SK-N-SH treated with all-trans-retinoic acid at 6 μM for 48 hours (cell line): ENCODE data around the gene LTO1.

Experiments used
- BACH2 ChIP-seq: fragments of 250-450 bp; sonication (Bioruptor Pico); IDR thresholded peaks from 2 replicates; pipeline ENCODE4 v1.9.0; 2021; ENCODE audit warnings: mild to moderate bottlenecking, borderline replicate concordance
- CSDC2 ChIP-seq: fragments of 250-450 bp; sonication (Bioruptor Pico); IDR thresholded peaks from 2 replicates; pipeline ENCODE4 v1.5.0; 2020; ENCODE audit warnings: mild to moderate bottlenecking, moderate library complexity
- GLIS3 ChIP-seq: fragments of 250-450 bp; sonication (Bioruptor Pico); IDR thresholded peaks from 2 replicates; pipeline ENCODE4 v1.5.0; 2020; ENCODE audit warnings: mild to moderate bottlenecking, moderate library complexity
- RARB ChIP-seq: fragments of 250-450 bp; sonication (Bioruptor Pico); IDR thresholded peaks from 2 replicates; pipeline ENCODE4 v1.8.0; 2021; ENCODE audit warnings: mild to moderate bottlenecking, moderate library complexity
- SNAI2 ChIP-seq: fragments of 250-450 bp; sonication (Bioruptor Pico); IDR thresholded peaks from 2 replicates; pipeline ENCODE4 v1.5.0; 2020; ENCODE audit warnings: mild to moderate bottlenecking, moderate library complexity
- TCF4 ChIP-seq: fragments of 250-450 bp; sonication (Bioruptor Pico); IDR thresholded peaks from 2 replicates; pipeline ENCODE4 v1.8.0; 2021; ENCODE audit warnings: mild to moderate bottlenecking, moderate library complexity, borderline replicate concordance
- ZC3H10 ChIP-seq: fragments of 250-450 bp; sonication (Bioruptor Pico); IDR thresholded peaks from 2 replicates; pipeline ENCODE4 v1.5.1; 2021; ENCODE audit warnings: mild to moderate bottlenecking, moderate library complexity
- ZFP3 ChIP-seq: fragments of 250-450 bp; sonication (Bioruptor Pico); IDR thresholded peaks from 2 replicates; pipeline ENCODE4 v1.5.0; 2020; ENCODE audit warnings: mild to moderate bottlenecking, moderate library complexity
- ZFP30 ChIP-seq: fragments of 450-650 bp; formaldehyde crosslinking; IDR thresholded peaks from 2 replicates; pipeline ENCODE4 v1.5.0; 2022; ENCODE audit warnings: mild to moderate bottlenecking, moderate library complexity
- ZNF70 ChIP-seq: fragments of 450-650 bp; formaldehyde crosslinking; IDR thresholded peaks from 2 replicates; pipeline ENCODE4 v1.5.0; 2020; ENCODE audit warnings: mild to moderate bottlenecking, moderate library complexity
- ZNF8 ChIP-seq: fragments of 450-650 bp; formaldehyde crosslinking; IDR thresholded peaks from 2 replicates; pipeline ENCODE4 v1.5.0; 2020; ENCODE audit warnings: mild to moderate bottlenecking, moderate library complexity
- TF ChIP-seq, protein P1 (sequence below): fragments of 250-450 bp; sonication (Bioruptor Pico); IDR thresholded peaks from 2 replicates; pipeline ENCODE4 v1.8.0; 2020; ENCODE audit warnings: mild to moderate bottlenecking, moderate library complexity, borderline replicate concordance

DNA sequence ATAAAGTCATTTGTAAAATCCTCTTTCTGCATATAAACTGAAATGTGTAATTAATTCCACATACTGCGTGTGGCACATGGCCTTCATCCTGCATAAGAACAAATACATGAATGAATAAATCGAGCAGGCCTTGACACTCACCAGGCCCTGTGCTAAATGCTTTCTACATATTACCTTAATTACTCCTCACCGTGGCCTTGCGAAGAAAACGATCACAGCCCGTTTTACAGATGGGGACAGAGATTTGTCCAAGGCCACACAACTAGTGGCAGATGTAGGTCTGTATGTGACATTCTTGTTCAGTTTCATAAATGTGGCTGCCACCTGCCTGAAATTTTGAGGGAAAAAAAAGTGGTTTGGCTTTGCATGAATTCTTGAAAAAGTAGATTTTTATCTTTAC lies 40.0 kb downstream of the LTO1 start:
- TF ChIP-seq ZFP30 (CRISPR knock-in tag), result no peak
- TF ChIP-seq CSDC2, result no peak
- TF ChIP-seq ZC3H10 (CRISPR knock-in tag), result no peak
- no peak for TF ChIP-seq SNAI2 (CRISPR knock-in tag)
- TF ChIP-seq RARB (CRISPR knock-in tag), result no peak
- TF ChIP-seq, protein P1, sequence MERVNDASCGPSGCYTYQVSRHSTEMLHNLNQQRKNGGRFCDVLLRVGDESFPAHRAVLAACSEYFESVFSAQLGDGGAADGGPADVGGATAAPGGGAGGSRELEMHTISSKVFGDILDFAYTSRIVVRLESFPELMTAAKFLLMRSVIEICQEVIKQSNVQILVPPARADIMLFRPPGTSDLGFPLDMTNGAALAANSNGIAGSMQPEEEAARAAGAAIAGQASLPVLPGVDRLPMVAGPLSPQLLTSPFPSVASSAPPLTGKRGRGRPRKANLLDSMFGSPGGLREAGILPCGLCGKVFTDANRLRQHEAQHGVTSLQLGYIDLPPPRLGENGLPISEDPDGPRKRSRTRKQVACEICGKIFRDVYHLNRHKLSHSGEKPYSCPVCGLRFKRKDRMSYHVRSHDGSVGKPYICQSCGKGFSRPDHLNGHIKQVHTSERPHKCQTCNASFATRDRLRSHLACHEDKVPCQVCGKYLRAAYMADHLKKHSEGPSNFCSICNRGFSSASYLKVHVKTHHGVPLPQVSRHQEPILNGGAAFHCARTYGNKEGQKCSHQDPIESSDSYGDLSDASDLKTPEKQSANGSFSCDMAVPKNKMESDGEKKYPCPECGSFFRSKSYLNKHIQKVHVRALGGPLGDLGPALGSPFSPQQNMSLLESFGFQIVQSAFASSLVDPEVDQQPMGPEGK (CRISPR knock-in tag), result no peak
- TF ChIP-seq BACH2 (CRISPR knock-in tag), result no peak
- TF ChIP-seq ZNF8, result peak; percentile 21; the same call in 1 of the 2 replicates
- no peak for TF ChIP-seq GLIS3 (CRISPR knock-in tag)
- TF ChIP-seq ZNF70, result no peak
- no peak for TF ChIP-seq TCF4 (CRISPR knock-in tag)
- no peak for TF ChIP-seq ZFP3 (CRISPR knock-in tag)
